KBM-7 (cell line): ENCODE measurements around the gene CFAP92.

Source experiments
- DNase-seq: peaks from one replicate; pipeline ENCODE4 v3.0.0-alpha.2; 2015
- in situ Hi-C: fragments of 300-500 bp; cut with MboI; formaldehyde crosslinking; loops from 2 replicates; pipeline ENCODE4 v1.14.3; 2020; ENCODE audit warnings: low sequenced_read_pairs, low pct_unique_long_range_greater_than_20kb, mixed read lengths

CFAP92 gene

GRCh38 chr3:128994581-128995546, 988 bp upstream of the CFAP92 start:
- in situ Hi-C loops: no loop called here
- no peak for DNase-seq

- in situ Hi-C loops: no loop called here
- no peak for DNase-seq
Observed at GRCh38 chr3:128994173-128994512, 267 bp upstream of the CFAP92 start.

- DNase-seq: no peak
- in situ Hi-C loops: no loop called here
Observed at GRCh38 chr3:128992926-128993460, 883 bp downstream of the CFAP92 start.

GRCh38 chr3:128991355-128991895, 2.5 kb downstream of the CFAP92 start:
- DNase-seq: no peak
- in situ Hi-C loops: no loop called here

GRCh38 chr3:128988286-128988685, 5.6 kb downstream of the CFAP92 start:
- in situ Hi-C loops: no loop called here
- no peak for DNase-seq

- in situ Hi-C loops: no loop called here
Observed at GRCh38 chr3:128987302-128988100, 6.4 kb downstream of the CFAP92 start.

GRCh38 chr3:128984596-128984995, 9.3 kb downstream of the CFAP92 start:
- in situ Hi-C loops: no loop called here
- DNase-seq: no peak

More at GRCh38 chr3:128987302-128988100, 6.4 kb downstream of the CFAP92 start:
- no peak for DNase-seq

- in situ Hi-C loops: no loop called here
Observed at GRCh38 chr3:128983293-128984069, 10.4 kb downstream of the CFAP92 start.

GRCh38 chr3:128975276-128975675, 18.6 kb downstream of the CFAP92 start:
- in situ Hi-C loops: no loop called here
- no peak for DNase-seq

More at GRCh38 chr3:128983293-128984069, 10.4 kb downstream of the CFAP92 start:
- DNase-seq: no peak

GRCh38 chr3:128973988-128974564, 19.8 kb downstream of the CFAP92 start:
- DNase-seq: peak; percentile 87
- in situ Hi-C loops: no loop called here

GRCh38 chr3:128971421-128972100, 22.3 kb downstream of the CFAP92 start:
- in situ Hi-C loops: no loop called here
- DNase-seq: no peak

- in situ Hi-C loops: no loop called here
- DNase-seq: no peak
Observed at GRCh38 chr3:128970740-128971047, 23.2 kb downstream of the CFAP92 start.

GRCh38 chr3:128969993-128970739, 23.7 kb downstream of the CFAP92 start:
- in situ Hi-C loops: no loop called here

GRCh38 chr3:128967748-128968355, 26.0 kb downstream of the CFAP92 start:
- DNase-seq: no peak
- in situ Hi-C loops: no loop called here

More at GRCh38 chr3:128969993-128970739, 23.7 kb downstream of the CFAP92 start:
- DNase-seq: peak; percentile 81

- in situ Hi-C loops: no loop called here
- no peak for DNase-seq
Observed at GRCh38 chr3:128965818-128966217, 28.1 kb downstream of the CFAP92 start.

GRCh38 chr3:128965280-128965679, 28.6 kb downstream of the CFAP92 start:
- in situ Hi-C loops: no loop called here
- no peak for DNase-seq

GRCh38 chr3:128956440-128956839, 37.4 kb downstream of the CFAP92 start:
- no peak for DNase-seq
- in situ Hi-C loops: no loop called here
